Glutamatergic neuron (in vitro differentiated cells): ENCODE data around the gene FAM3D. TPM values are rescaled to one million over a fixed set of nuclear protein-coding genes. Genes with fewer than 3 reads are reported as not detected.

Experiments used
- DNase-seq: peaks from one replicate; pipeline ENCODE4 v3.0.0; 2022
- H3K27ac Mint-ChIP-seq: one replicate; pipeline ENCODE4 v1.8.0; 2020; ENCODE audit warnings: mild to moderate bottlenecking, mixed read lengths, inconsistent platforms; ENCODE audit not compliant: unreplicated experiment
- H3K27me3 Mint-ChIP-seq: one replicate; pipeline ENCODE4 v1.8.0; 2020; ENCODE audit warnings: mild to moderate bottlenecking, moderate library complexity, mixed read lengths, inconsistent platforms; ENCODE audit not compliant: unreplicated experiment
- H3K36me3 Mint-ChIP-seq: one replicate; pipeline ENCODE4 v1.8.0; 2020; ENCODE audit warnings: mild to moderate bottlenecking, mixed read lengths, inconsistent platforms; ENCODE audit not compliant: unreplicated experiment
- H3K4me1 Mint-ChIP-seq: one replicate; pipeline ENCODE4 v1.8.0; 2020; ENCODE audit warnings: mild to moderate bottlenecking, low read depth, mixed read lengths, inconsistent platforms; ENCODE audit not compliant: unreplicated experiment
- H3K4me3 Mint-ChIP-seq: one replicate; pipeline ENCODE4 v1.8.0; 2020; ENCODE audit warnings: mild to moderate bottlenecking, mixed read lengths, inconsistent platforms; ENCODE audit not compliant: unreplicated experiment
- H3K9me3 Mint-ChIP-seq: one replicate; pipeline ENCODE4 v1.8.0; 2020; ENCODE audit warnings: mild to moderate bottlenecking, moderate library complexity, mixed read lengths, inconsistent platforms; ENCODE audit not compliant: unreplicated experiment
- total RNA-seq: library from RNA; stranded (reverse); fragmentation: NEBNext Ultra II Directional; extraction: Animal tissue kit (Norgen Biotek cat#: 25700); gene quantifications from one replicate; pipeline ENCODE4 v1.2.1, GENCODE V29; 2021; ENCODE audit not compliant: unreplicated experiment
- TF ChIP-seq, protein P1 (sequence below): fragments of 200-600 bp; sonication (generic); IDR thresholded peaks from one replicate; pipeline ENCODE4 v1.5.0; 2021; ENCODE audit not compliant: partially characterized antibody, unreplicated experiment

FAM3D gene
- total RNA-seq, 1 donor from 2014 or later: not detected

GRCh38 chr3:58609990-58610389 lies 56.6 kb downstream of the FAM3D start:
- H3K27ac Mint-ChIP-seq: no peak overlapping the region
- DNase-seq: no peak
- TF ChIP-seq, protein P1, sequence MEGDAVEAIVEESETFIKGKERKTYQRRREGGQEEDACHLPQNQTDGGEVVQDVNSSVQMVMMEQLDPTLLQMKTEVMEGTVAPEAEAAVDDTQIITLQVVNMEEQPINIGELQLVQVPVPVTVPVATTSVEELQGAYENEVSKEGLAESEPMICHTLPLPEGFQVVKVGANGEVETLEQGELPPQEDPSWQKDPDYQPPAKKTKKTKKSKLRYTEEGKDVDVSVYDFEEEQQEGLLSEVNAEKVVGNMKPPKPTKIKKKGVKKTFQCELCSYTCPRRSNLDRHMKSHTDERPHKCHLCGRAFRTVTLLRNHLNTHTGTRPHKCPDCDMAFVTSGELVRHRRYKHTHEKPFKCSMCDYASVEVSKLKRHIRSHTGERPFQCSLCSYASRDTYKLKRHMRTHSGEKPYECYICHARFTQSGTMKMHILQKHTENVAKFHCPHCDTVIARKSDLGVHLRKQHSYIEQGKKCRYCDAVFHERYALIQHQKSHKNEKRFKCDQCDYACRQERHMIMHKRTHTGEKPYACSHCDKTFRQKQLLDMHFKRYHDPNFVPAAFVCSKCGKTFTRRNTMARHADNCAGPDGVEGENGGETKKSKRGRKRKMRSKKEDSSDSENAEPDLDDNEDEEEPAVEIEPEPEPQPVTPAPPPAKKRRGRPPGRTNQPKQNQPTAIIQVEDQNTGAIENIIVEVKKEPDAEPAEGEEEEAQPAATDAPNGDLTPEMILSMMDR: no peak
- peaks cover 2% of the 10 kb centered on the region for H3K27me3 Mint-ChIP-seq
- H3K4me1 Mint-ChIP-seq: peaks cover 4% of the 10 kb centered on the region
- peaks cover 1% of the 10 kb centered on the region for H3K9me3 Mint-ChIP-seq
- H3K4me3 Mint-ChIP-seq: no peak overlapping the region
- H3K36me3 Mint-ChIP-seq: no peaks in the 10 kb centered on the region

DNA sequence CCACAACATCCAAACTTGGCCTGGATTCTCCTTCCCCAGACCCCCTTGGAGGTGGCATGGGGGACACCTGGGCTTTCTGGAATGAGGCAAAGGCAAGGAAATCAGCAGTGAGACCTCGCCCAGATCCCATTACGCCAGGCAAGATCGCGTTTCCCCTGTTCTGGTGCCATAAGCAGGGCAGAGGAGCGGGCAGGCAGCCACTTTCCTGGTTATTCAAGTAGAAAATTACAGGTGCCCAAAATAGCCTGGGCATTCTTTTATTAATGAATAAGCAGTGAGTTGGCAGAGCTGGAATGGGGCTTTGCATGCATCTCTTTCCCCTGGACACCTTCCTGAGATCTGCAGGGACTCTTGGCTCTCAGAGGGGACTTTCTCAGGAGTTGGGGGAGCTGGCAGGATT lies 57.9 kb downstream of the FAM3D start:
- H3K27ac Mint-ChIP-seq: no peak overlapping the region
- H3K4me1 Mint-ChIP-seq: peaks cover 4% of the 10 kb centered on the region
- TF ChIP-seq, protein P1: no peak
- peaks cover 1% of the 10 kb centered on the region for H3K9me3 Mint-ChIP-seq
- peaks cover 4% of the 10 kb centered on the region for H3K27me3 Mint-ChIP-seq
- no peak overlapping the region for H3K4me3 Mint-ChIP-seq
- no peaks in the 10 kb centered on the region for H3K36me3 Mint-ChIP-seq
- DNase-seq: no peak

GRCh38 chr3:58607816-58608215 lies 58.8 kb downstream of the FAM3D start:
- no peaks in the 10 kb centered on the region for H3K9me3 Mint-ChIP-seq
- TF ChIP-seq, protein P1: no peak
- H3K27me3 Mint-ChIP-seq: peaks cover 4% of the 10 kb centered on the region
- no peak overlapping the region for H3K27ac Mint-ChIP-seq
- no peaks in the 10 kb centered on the region for H3K36me3 Mint-ChIP-seq
- H3K4me1 Mint-ChIP-seq: peaks cover 4% of the 10 kb centered on the region
- DNase-seq: no peak
- no peak overlapping the region for H3K4me3 Mint-ChIP-seq

GRCh38 chr3:58606693-58607092 lies 59.9 kb downstream of the FAM3D start:
- no peaks in the 10 kb centered on the region for H3K36me3 Mint-ChIP-seq
- no peak overlapping the region for H3K4me3 Mint-ChIP-seq
- peaks cover 4% of the 10 kb centered on the region for H3K4me1 Mint-ChIP-seq
- DNase-seq: no peak
- H3K27ac Mint-ChIP-seq: no peak overlapping the region
- peaks cover 4% of the 10 kb centered on the region for H3K27me3 Mint-ChIP-seq
- no peaks in the 10 kb centered on the region for H3K9me3 Mint-ChIP-seq
- TF ChIP-seq, protein P1: no peak

DNA sequence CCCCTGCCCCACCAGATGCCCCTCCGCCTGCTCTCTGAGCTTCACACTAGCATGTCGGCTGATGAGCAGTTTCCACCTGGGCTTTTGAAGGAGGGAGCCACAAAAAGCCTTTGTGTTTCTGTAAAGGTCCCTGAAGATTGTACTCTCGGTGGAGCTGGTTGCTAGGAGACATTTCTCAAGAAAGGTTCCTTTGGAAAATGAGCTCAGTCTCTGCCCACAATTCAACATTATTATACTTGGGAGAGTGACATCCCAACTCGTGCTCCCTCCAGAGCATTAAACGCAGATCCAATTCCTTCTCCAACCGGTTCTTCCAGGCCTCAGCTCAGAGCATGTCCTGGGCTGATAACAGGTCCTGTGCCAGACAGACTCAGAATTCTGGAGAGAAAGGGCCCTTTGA lies 62.5 kb downstream of the FAM3D start:
- Mint-ChIP-seq H3K27ac (no peak overlapping the region), H3K36me3 (no peaks in the 10 kb centered on the region), H3K9me3 (no peaks in the 10 kb centered on the region), H3K4me1 (no peaks in the 10 kb centered on the region), H3K4me3 (no peak overlapping the region), H3K27me3 (peaks cover 4% of the 10 kb centered on the region)
- DNase-seq: no peak
- TF ChIP-seq, protein P1: no peak
